Placental epithelial cell (primary cell): ENCODE data around the gene POSTN. TPM values are rescaled to one million over a fixed set of nuclear protein-coding genes. Genes with fewer than 3 reads are reported as not detected.

Experiments used
- total RNA-seq: library from RNA; depleted of rRNA; stranded (reverse); fragments of >200 nt; gene quantifications from 2 replicates; pipeline ENCODE4 v1.2.3, GENCODE V29; 2012

POSTN gene, protein sequence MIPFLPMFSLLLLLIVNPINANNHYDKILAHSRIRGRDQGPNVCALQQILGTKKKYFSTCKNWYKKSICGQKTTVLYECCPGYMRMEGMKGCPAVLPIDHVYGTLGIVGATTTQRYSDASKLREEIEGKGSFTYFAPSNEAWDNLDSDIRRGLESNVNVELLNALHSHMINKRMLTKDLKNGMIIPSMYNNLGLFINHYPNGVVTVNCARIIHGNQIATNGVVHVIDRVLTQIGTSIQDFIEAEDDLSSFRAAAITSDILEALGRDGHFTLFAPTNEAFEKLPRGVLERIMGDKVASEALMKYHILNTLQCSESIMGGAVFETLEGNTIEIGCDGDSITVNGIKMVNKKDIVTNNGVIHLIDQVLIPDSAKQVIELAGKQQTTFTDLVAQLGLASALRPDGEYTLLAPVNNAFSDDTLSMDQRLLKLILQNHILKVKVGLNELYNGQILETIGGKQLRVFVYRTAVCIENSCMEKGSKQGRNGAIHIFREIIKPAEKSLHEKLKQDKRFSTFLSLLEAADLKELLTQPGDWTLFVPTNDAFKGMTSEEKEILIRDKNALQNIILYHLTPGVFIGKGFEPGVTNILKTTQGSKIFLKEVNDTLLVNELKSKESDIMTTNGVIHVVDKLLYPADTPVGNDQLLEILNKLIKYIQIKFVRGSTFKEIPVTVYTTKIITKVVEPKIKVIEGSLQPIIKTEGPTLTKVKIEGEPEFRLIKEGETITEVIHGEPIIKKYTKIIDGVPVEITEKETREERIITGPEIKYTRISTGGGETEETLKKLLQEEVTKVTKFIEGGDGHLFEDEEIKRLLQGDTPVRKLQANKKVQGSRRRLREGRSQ
- 1.8 and 2.7 TPM in 2 replicates for total RNA-seq

DNA sequence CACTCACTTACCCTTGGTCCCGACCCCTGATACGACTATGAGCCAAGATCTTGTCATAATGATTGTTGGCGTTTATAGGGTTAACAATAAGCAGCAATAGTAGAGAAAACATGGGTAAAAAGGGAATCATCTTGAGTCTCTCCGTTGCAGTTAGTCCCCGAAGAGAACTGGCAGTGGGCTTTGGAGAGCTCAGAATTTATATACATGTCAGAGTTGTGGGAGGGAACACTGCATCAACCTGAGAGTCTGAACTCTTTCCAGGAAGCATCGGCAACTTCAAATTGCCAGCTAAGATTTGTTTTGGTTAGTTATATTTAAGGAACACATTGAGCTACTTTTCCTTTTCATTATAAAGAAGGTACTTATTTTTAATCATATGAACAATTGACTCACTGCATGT lies at the start of gene POSTN:
Gene POSTN (minus strand): TSS at position 172 of the 400 bp plus-strand sequence. CDS start 42 bp downstream, at position 130.

